NOMO-1 (cell line): ENCODE measurements around the gene MARCHF3.
"Not testable (repeated sequence)": the region's sequence is repeated elsewhere in the genome, so short reads cannot be mapped to it uniquely, and the experiment has no call there.

ENCODE experiments used
- DNase-seq, 2 experiments: peaks; one replicate each; lab custom pipeline; 2025; ENCODE audit not compliant: unreplicated experiment in 2 of 2; lab: John Stamatoyannopoulos, UW

The MARCHF3 gene

DNA sequence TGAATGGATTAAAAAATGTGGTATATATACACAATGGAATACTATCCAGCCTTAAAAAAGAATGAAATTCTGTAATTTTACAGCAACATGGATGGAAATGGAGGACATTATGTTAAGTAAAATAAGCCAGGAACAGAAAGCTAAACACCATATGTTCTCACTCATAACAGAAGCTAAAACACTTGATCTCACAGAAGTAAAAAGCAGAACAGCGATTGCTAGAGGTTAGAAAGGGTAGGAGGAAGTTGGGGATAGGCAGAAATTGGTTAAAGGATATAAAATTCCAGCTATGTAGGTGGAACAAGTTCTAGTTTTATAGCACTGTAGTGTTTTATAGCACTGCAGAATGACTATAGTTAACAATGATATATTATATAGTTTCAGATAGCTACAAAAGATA, 15.8 kb downstream of the MARCHF3 start:
- peak; percentile 43 to 80 for DNase-seq

DNA sequence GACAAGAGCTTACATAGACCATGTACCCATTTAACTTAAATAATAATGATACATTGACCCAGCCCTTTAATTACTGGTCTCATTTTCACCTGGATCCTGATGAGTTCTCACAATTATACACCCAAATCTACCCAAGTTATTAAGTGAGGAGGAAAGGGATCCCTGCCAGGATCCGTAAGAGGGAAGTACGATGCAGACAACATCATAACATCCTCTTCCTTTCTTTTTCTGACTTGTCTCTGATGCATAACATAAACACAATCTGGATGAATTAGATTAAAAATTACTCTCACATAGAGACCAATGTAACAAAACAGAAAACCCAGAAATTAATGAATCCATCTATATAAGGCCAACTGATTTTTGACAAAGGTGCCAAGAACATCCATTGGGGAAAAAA, 17.0 kb downstream of the MARCHF3 start:
- no peak for DNase-seq

DNA sequence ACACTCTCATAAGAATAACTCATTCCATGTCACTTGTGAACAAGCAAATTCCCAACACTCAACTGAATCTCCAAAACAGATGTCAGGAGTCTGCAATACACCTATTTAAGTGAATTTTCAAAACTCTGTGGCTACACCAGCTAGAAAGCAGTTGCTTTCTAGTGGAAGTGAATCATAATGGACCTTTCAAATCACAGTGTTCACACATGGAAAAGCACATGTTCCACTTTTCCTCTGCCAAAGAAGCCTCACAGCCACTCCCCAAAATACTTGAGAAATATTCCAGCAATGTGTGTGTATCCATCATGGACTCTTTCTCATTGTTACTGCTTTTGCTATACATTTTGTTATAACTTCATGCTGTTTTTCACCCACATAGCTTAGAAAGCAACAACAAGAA, 17.4 kb downstream of the MARCHF3 start:
- DNase-seq: no peak

DNA sequence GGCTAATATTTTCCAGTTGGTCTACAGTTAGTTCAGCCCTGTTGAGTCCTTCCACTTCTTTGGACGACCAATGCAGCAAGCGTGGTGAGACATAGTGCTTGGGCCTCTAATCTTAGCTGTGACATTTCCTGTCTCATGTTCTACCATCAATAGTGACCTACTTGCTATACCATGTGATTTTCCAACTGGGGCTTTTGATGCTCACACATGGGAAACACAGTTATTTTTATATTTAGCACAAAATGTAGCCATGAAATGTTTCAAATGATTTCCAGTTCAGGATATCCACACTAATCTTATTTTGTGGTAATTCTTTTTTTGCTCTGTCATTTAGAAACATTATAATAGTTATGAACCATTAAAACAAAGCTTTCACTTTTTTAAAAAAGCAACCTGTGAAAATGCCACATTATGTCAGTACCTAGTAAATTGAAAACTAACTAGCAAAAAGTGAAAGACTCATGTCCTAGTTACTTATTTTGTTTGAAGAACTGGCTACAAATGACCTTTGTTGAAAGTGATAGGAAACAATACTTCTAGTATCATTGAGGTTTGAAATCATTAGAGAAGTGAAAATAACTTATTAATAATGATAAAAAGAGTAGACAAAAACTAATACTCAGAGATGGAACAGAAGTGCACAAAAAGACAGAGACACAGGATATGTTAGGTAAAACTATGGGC, 18.3 kb downstream of the MARCHF3 start:
- no peak for DNase-seq

DNA sequence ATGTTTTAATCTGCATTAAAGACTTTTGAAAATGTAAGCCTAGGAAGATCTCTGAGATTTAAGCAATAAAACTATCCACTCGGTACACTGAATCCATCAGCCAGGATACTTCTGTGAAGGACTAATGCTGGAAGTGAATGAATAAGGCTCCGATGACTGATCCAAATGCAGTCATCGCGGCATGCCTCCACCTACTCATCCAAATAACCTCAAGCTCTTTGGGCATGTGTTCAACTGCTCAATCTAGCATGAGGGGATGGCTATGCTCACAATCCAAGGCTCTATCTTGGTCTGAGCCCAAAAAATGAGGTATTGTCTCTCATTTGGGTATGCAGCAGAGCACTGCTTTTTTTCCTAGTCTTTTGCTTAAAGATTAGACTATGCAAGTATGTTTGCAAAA, 19.2 kb downstream of the MARCHF3 start:
- DNase-seq: no peak

DNA sequence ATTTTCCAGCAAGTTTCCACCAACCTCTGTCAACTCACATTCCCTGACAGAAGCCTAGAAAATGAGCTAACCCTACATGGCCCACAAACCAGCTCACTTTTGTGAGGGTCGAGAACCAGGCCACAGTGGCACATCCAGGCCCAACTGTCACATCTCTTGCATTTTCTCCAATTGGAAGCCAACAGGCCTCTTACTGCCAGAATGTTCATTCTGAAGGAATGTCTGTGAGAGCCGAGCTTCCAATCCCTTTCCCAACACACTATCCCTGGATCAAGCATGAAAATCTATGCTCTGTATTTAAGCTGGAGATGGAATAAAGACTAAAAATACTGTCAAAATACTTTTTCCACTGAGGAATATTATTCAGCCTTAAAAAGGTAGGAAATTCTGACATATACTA, 20.0 kb downstream of the MARCHF3 start:
- DNase-seq: no peak

DNA sequence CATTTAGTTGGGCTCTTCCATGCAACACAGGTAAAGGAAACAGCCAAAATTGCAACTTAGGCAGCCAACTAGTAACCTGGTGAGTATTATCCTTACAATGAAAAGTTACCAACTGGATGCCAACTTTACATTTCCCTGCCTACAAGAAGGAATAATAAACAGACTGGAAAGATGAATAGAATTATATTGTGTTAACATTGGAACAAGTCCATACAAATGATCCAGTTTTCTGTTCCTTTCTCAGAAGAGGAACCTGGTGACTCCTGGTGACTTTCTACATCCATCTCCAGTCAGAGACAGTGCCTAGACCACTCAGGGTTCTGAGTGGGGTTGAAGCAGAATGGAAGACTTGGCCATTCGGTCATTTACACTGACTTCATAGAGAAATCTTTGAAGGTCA, 20.6 kb downstream of the MARCHF3 start:
- DNase-seq: no peak

DNA sequence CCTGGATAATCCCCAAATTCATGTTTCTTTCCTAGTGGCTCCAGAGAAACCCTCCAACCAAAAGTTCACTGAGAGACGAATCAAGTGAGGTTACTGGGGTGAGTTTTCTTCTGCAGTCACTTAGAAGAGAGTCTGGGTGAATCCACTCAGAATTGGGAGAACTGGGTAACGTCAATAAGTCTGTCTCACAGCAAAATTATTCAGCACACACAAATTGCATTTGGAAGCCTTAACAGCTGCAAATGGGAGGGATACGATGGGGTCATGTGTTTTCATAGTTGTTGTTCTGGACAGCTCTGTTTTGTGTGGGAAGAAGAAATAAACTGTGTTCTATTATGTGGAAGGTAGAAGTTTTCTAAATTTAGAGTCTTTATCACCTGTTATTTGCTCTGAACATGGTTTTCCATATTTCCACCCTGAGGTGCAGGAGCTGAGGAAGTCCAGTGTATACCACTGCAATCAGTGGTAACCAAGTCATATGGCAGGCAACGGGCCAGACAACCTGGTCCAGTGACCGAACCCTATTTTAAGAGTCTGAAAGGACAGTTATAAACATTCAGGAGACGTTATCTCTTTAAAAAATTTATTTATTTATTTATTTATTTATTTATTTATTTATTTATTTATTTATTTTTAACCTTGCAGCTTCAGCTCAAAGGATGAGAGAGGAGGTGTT, 21.9 kb downstream of the MARCHF3 start:
- DNase-seq: no peak

DNA sequence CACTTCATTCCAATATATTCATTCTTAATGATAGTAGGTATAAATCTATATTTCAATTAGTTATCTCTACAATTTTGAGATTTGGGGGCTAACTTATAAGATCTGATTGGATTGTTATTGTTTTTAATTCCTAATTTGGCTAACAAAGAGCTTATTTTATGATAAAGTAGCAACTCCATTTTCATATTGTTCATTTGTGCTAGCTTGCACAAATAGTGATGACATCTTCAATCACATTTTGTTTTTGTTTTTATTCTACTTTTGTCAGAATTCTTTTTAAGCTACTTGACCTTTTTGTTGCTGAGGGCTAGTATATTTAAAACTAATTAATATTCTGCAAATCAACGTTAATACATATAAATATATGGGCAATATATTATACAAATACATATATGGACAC, 22.8 kb downstream of the MARCHF3 start:
- no peak for DNase-seq

DNA sequence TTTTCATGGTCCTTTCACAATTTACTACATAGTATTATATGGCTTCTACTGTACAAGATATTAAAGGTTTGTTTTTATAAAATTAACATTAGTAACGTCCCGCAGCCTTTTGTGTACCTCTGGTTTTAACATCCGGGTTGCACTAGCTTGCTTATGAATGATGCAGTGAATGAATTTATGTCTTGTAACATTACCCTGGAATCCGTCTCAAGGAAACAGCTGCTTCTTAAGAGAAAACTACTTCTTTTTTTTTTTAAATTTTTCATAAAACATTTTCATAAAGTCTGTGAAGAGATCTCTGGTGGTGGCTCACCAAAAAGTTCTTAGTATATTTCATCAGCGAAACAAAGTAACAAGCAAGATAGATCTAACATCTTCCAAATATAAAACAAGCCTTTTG, 23.6 kb downstream of the MARCHF3 start:
- DNase-seq: no peak

DNA sequence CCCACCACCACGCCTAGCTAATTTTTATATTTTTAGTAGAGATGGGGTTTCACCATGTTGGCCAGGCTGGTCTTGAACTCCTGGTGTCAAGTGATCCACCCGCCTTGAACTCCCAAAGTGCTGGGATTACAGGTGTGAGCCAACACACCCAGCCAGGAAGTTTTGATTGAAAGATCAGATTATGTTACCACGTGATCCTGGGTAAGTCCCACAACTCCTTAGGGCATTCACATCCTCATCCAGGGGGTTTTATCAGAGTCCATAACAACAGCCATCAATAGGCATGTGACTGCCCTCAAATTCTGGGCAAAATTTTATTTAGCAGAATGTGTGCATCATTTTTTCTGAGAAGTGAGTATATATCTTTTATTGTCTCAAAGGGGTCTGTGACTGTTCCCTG, 25.1 kb downstream of the MARCHF3 start:
- not testable (repeated sequence) for DNase-seq

DNA sequence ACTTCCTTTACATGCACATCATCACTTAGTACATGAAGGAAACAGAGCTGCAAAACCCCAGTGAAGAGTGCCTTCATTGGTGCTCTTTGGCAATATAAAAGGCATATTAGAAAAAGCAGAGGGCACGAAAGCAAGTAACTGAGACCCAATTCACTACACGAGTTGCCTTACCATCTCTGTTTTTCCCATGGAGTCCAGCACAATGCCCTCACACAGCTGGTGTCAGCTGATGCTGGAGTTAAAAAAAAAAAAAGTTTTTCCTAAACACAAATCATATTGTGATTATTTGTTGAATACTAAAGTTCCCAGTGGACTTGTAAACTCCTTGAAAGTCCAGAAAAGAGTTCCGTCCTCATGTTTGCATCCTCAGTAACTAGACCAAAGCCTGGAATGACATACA, 25.6 kb downstream of the MARCHF3 start:
- no peak for DNase-seq

DNA sequence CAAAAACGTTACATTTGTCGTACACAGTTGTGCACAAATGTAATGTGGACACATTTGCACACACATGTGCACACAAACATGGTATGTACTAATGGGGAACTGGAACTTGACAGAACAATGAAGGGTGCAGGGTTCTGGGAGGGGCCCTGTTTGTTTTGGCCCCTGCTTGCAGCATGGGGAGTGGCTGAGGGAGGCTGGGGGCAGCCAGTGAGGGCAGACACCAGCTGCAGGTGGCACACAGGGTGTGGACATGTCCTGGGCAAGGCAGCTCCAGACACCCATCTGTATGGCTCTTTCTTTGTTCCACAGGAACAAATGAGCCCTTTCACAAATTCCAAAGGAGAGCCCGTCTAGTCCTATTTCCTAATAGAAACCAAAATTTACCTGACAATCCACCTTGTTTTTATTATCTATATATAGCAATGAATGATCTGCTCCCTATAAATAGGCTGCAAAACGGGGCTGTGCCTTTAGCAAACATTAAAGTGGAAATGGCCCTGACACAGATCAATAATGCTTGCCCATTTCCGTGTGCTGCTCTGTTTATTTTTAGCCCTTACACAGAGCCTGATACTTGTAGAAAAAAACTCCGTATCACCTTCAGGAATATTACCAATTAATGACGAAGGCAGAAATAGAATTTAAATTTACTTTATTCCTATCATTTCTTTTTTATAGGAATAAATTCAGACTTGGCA, 26.4 kb downstream of the MARCHF3 start:
- DNase-seq: no peak

DNA sequence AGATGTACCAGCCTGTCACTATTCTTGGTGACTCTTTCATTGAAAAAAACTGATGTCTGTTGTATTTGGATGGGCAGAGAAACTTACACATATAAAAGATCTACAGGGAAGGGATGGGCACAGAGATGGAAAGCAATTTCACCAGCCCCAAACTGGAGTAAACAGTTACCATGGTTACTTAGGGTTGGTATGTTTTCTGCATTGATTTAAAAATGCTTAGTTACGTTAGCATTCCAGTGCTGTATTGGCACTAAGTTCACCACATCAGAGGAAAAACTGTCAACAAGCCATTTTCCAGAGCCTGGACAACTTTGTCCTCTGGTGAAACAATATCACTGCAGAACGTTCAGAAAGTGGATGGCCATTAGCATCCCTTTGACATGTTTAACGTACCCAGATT, 28.0 kb downstream of the MARCHF3 start:
- DNase-seq: no peak

DNA sequence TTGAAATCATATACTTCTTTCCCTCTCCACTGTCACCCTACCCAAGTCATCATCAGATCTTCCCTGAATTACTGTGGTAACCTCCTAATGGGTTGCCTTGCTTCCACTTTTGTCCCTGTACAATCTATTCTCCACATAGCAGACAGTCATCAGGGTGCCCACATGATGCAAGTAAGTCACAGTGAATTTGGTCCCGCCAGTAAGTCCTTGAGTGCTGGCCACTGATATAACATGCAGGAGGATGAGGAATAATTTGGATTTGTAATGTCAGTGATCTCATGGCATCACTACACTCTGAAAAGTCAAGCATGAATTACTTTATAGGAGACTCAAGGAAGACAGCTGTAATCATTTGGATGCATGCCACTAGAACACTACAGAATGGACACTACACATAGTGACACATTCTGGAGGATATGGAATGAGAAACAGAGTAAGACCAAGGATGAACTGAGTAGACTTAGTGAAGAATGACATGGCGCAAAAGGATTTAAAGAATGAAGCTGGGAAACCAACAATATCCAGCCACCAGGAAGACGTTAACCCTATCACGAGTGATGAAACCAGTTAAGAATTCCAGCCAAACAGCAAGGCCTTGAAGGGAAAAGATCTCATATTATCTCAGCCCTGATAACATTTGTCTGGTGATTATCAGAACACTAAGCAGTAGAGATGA, 28.6 kb downstream of the MARCHF3 start:
- DNase-seq: no peak

DNA sequence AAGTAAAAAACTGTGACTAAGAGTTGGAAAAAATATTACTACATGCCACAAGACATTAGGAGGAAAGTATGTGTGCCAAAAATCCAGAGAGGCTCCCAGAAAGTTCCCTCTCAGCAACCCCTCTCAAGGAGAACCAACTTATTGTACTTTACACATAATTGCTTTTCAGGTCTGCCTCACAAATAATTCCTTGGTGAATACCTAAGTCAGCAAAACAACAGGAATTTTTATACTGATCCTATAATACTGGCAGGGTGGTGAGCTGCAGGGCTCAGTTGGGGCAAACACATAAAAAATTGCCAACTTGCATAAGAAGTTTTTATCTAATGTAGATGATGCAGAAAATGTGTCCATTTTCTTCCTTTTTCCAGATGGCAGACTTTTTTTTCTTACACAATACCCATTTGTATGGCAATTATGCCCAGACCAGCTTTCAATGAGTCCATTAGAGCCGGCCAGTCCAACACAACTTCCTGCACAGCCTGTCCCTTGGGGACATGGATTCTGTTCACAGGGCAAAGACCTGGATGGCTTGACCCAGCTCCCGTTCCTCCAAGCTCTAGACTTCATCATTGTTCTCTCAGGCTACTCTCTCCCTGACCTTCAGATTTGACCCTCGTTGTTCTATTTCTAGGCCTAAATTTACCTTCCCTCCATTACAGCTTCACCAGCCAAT, 31.3 kb downstream of the MARCHF3 start:
- no peak for DNase-seq

DNA sequence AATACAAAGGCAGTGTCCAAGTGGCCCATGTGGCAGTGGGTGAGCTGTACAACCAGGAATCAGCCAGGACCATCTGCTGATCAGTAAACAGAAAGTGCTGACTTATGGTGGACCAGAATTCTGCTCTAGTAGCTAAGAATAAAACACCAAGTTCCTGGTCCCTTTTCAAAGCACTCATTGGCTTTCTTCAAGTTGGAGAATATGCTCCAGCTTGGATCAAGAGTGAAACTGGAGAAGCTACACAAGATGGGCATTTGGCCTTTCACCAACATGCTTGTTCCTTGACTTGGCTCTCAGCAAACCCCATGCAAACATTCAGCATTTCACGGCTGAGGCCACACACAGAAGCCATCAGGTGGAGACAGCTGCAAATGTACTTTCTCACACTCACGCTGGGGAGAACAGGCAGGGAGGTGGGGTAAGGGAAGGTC, 32.1 kb downstream of the MARCHF3 start:
- no peak for DNase-seq

DNA sequence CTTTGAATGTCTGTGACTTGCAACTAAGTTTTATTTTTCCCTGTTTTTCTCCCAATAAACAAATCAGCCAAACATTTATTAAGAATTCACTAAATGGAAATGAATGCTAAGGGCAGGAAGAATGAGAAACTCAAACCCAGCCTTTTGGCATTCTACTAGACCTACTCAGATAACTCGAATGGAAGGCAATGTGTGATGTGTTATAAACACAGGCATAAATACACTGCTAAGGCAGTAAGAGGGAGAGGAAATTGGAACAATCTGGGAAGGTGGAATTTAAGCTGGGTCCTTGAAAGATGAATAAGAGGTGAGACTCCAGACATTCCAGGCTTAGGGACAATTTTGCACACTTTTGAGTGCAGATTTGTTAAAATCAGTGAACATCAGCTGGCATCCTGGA, 34.7 kb downstream of the MARCHF3 start:
- DNase-seq: no peak

DNA sequence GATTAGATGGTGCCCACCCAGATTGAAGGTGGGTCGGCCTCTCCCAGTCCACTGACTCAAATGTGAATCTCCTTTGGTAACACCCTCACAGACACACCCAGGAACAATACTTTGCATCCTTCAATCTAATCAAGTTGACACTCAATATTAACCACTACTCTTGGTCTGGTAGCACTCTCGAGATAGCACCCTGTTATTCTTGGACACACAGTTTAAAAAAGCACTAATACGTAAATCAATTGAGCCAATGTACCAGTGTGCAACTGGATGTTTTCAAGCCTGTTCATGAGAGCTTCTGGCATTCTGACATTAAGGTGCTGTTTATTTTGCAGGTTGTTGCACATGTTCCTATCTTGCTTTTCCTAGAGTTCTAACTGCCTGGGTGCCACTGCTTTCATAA, 35.3 kb downstream of the MARCHF3 start:
- DNase-seq: no peak

DNA sequence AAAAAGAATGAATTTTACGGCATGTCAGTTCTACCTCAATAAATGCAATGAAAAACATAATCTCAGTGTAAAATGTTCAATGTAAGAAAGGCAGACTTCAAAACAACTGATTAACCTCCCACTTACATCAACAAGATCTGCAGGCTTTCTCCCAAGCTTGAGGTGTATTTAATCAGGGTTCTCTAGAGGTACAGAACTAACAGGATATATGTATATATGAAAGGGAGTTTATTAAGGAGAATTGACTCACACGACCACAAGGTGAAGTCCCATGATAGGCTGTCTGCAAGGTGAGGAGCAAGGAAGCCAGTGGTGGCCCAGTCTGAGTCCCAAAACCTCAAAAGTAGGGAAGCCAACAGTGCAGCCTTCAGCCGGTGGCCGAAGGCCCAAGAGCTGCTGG, 35.9 kb downstream of the MARCHF3 start:
- no peak for DNase-seq

DNA sequence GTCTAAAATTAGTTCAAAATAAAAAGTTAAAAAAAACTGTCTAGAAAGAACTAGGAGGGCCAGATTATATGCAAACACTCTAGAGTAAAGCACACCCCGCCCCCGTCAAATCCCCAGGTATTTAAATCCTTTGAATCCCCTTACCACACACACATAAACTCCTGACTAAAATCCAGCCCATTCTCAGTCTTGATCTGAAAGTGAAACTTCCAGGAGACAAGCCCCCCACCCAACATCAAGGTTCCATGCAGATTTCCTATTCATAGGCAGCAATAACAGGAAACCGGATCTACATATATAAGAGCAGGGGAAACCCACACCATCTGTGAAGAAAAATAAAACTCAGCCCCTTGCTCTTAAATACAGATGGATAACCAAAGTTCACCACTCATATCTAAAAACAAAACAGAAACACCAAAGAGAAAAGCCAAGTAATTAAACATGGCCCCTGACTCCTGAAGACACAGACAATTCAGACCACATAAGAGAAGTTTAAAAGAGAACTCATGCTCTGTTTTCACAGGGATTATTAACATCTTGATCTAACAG, 42.3 kb downstream of the MARCHF3 start:
- DNase-seq: no peak
